ENCODE results near the gene RHBDD3. TPM values are rescaled to one million over a fixed set of nuclear protein-coding genes. Genes with fewer than 3 reads are reported as not detected.

The RHBDD3 gene
- total RNA-seq, 1 experiment from 2014 or later = 49.6 TPM

- DNase-seq = no peak
- no peaks in the 10 kb centered on the region for H3K9me3 Mint-ChIP-seq (ENCODE audit: unreplicated experiment)
- Histone ChIP-seq H3K36me3 (ENCODE audit: control insufficient read depth, insufficient read depth, low read length) (no peaks in the 10 kb centered on the region), H3K9me3 (no peaks in the 10 kb centered on the region), H3K4me3 (ENCODE audit: low read depth, low read length) (no peak overlapping the region), H3K27me3 (replicated peaks; ENCODE audit: control insufficient read depth, insufficient read depth, low read length) (no peaks in the 10 kb centered on the region), H3K4me1 (peaks cover 4% of the 10 kb centered on the region; the same call in 1 of the 2 replicates)
- POLR2A ChIA-PET = no interaction called here
- BruUV-seq (replicated peaks) = no TSS peak
- TF ChIP-seq CTCF (IDR thresholded peaks at IDR 0.05; ENCODE audit: insufficient read depth in 1 of 2, low read depth in 1 of 2, low read length in 1 of 2, severe bottlenecking in 1 of 2, unreplicated experiment in 1 of 2) = no peak
- H3K36me3 Mint-ChIP-seq (ENCODE audit: insufficient read depth, unreplicated experiment) = no peaks in the 10 kb centered on the region
- intact Hi-C loops (cut with micrococcal nuclease; ENCODE audit: unreplicated experiment) = no loop called here
- CTCF ChIA-PET = no interaction called here
- H3K27ac Mint-ChIP-seq (ENCODE audit: unreplicated experiment) = no peak overlapping the region
- no peaks in the 10 kb centered on the region for H3K27me3 Mint-ChIP-seq (ENCODE audit: insufficient read depth, unreplicated experiment)
- H3K4me3 Mint-ChIP-seq (ENCODE audit: unreplicated experiment) = no peak overlapping the region
- no peaks in the 10 kb centered on the region for H3K4me1 Mint-ChIP-seq (ENCODE audit: low read depth, unreplicated experiment)
Measured at GRCh38 chr22:29211066-29211465, 56.7 kb downstream of the RHBDD3 start.

Other genes with a start within 250 kb of the RHBDD3 start
- not detected in 2 replicates for gene C22orf31, start 206.2 kb downstream of the RHBDD3 start, total RNA-seq (2022)
- 28.7 and 29.7 TPM in 2 replicates for gene KREMEN1, start 194.9 kb downstream of the RHBDD3 start, total RNA-seq (2022)
- gene EMID1, start 62.1 kb downstream of the RHBDD3 start, total RNA-seq (2022) = 8.9 and 10.0 TPM in 2 replicates
- gene EWSR1, start 287 bp upstream of the RHBDD3 start, total RNA-seq (2022) = 343 and 358 TPM in 2 replicates
- 20.4 and 21.1 TPM in 2 replicates for gene GAS2L1, start 38.7 kb upstream of the RHBDD3 start, total RNA-seq (2022)
- 1.1 and 1.8 TPM in 2 replicates for gene RASL10A, start 47.7 kb upstream of the RHBDD3 start, total RNA-seq (2022)
- 101 and 102 TPM in 2 replicates for gene AP1B1, start 120.6 kb upstream of the RHBDD3 start, total RNA-seq (2022)
- gene RFPL1, start 170.6 kb upstream of the RHBDD3 start, total RNA-seq (2022) = not detected in 2 replicates
- gene NEFH, start 212.2 kb upstream of the RHBDD3 start, total RNA-seq (2022) = not detected in 2 replicates

Measured in Caco-2 (cell line).